ENCODE results near the gene OR12D2. TPM values are rescaled to one million over a fixed set of nuclear protein-coding genes. Genes with fewer than 3 reads are reported as not detected.
"Not testable (repeated sequence)": the region's sequence is repeated elsewhere in the genome, so short reads cannot be mapped to it uniquely, and the experiment has no call there.

OR12D2 gene
- total RNA-seq, 3 donors from 2014 or later: not detected

DNA sequence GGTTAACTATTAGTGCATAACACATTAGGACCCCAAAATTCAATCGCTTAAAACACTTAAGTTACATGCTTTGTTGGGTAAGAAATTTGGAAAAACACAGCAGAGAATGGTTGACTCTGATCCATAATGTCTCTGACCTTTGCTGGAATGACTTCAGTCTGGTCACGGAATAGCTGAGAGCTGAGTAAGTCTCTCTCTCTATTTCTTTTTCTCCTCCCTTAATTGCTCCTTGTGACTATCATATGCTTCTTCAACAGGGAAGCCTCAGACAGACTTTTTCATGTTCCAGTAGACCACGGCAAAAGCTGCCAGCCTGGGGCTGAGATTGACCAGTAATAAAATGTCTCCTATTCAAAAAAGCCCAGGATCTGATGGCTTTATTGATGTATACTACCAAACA, 24.1 kb downstream of the OR12D2 start:
- intact Hi-C loops (cut with DNase I; ENCODE audit: low total_unique reads): no loop called here
- DNase-seq (ENCODE audit: low spot score in 2 of 2): no peak
- Histone ChIP-seq H3K4me3 (no peak overlapping the region), H3K27ac (no peak overlapping the region), H3K9me3 (peaks cover 0 to 6% of the 10 kb centered on the region in 2 donors), H3K27me3 (no peaks in the 10 kb centered on the region), H3K36me3 (no peaks in the 10 kb centered on the region), H3K4me1 (no peaks in the 10 kb centered on the region)
- TF ChIP-seq, protein P1, sequence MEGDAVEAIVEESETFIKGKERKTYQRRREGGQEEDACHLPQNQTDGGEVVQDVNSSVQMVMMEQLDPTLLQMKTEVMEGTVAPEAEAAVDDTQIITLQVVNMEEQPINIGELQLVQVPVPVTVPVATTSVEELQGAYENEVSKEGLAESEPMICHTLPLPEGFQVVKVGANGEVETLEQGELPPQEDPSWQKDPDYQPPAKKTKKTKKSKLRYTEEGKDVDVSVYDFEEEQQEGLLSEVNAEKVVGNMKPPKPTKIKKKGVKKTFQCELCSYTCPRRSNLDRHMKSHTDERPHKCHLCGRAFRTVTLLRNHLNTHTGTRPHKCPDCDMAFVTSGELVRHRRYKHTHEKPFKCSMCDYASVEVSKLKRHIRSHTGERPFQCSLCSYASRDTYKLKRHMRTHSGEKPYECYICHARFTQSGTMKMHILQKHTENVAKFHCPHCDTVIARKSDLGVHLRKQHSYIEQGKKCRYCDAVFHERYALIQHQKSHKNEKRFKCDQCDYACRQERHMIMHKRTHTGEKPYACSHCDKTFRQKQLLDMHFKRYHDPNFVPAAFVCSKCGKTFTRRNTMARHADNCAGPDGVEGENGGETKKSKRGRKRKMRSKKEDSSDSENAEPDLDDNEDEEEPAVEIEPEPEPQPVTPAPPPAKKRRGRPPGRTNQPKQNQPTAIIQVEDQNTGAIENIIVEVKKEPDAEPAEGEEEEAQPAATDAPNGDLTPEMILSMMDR (IDR thresholded peaks at IDR 0.05): no peak
- TF ChIP-seq POLR2A (IDR thresholded peaks at IDR 0.05) (no peak), POLR2AphosphoS5 (IDR thresholded peaks at IDR 0.05) (no peak)

- Histone ChIP-seq H3K4me1 (no peaks in the 10 kb centered on the region), H3K27me3 (no peaks in the 10 kb centered on the region), H3K4me3 (no peak overlapping the region), H3K9me3 (peaks cover 0 to 6% of the 10 kb centered on the region in 2 donors), H3K27ac (no peak overlapping the region), H3K36me3 (no peaks in the 10 kb centered on the region)
- DNase-seq (ENCODE audit: low spot score in 2 of 2): no peak
- TF ChIP-seq, protein P1 (IDR thresholded peaks at IDR 0.05): no peak
- TF ChIP-seq POLR2AphosphoS5 (IDR thresholded peaks at IDR 0.05) (no peak), POLR2A (IDR thresholded peaks at IDR 0.05) (no peak)
- intact Hi-C loops (cut with DNase I; ENCODE audit: low total_unique reads): no loop called here
Measured at GRCh38 chr6:29424168-29424567, 28.7 kb downstream of the OR12D2 start.

DNA sequence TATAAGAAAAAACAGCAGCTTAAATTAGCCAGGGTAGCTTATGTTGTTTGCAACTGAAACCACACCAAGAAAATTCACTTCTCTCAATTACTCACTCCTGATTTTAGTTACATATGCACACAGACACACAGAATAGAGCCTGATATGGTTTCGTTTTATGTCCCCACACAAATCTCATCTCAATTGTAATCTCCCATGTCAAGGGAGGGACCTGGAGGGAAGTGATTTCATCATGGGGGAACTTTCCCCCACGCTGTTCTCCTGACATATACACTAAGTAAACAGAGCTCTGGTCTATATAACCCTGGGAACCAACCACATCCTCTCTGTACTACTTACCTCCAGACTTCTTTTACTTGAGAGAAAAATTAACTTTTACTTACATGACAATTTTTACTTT, 29.1 kb downstream of the OR12D2 start:
- intact Hi-C loops (cut with DNase I; ENCODE audit: low total_unique reads): no loop called here
- Histone ChIP-seq H3K4me3 (no peak overlapping the region), H3K36me3 (no peaks in the 10 kb centered on the region), H3K9me3 (peaks cover 0 to 6% of the 10 kb centered on the region in 2 donors), H3K27ac (no peak overlapping the region), H3K4me1 (no peaks in the 10 kb centered on the region), H3K27me3 (no peaks in the 10 kb centered on the region)
- no peak for DNase-seq (ENCODE audit: low spot score in 2 of 2)
- TF ChIP-seq POLR2A (IDR thresholded peaks at IDR 0.05) (no peak), POLR2AphosphoS5 (IDR thresholded peaks at IDR 0.05) (no peak)
- TF ChIP-seq, protein P1 (IDR thresholded peaks at IDR 0.05): no peak

DNA sequence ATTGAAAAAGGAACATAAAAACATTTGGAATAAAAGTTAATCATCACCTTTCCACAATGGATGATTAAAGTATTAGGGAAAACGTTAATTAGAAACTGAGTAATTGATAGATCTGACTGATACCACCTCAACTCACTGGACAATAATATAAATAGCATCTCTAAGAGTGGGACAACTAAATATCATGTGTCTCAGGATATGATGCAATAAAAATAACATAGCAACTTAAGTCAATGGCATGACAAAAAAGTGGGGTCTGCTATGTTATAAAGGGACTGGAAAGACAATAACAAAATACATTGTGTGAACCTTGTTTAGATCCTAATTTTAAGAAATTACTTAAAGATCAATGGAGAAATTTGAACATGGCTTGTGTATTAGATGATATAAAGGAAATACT, 29.6 kb downstream of the OR12D2 start:
- no peaks in the 10 kb centered on the region for H3K27me3 ChIP-seq
- no peak overlapping the region for H3K4me3 ChIP-seq
- no peak overlapping the region for H3K27ac ChIP-seq
- intact Hi-C loops (cut with DNase I; ENCODE audit: low total_unique reads): no loop called here
- no peak for TF ChIP-seq POLR2A (IDR thresholded peaks at IDR 0.05)
- H3K4me1 ChIP-seq: no peaks in the 10 kb centered on the region
- H3K36me3 ChIP-seq: no peaks in the 10 kb centered on the region
- peaks cover 0 to 6% of the 10 kb centered on the region in 2 donors for H3K9me3 ChIP-seq
- DNase-seq (ENCODE audit: low spot score in 2 of 2): no peak

GRCh38 chr6:29426654-29427053, 31.2 kb downstream of the OR12D2 start:
- Histone ChIP-seq H3K4me3 (no peak overlapping the region), H3K27me3 (no peaks in the 10 kb centered on the region), H3K36me3 (no peaks in the 10 kb centered on the region), H3K9me3 (no peaks in the 10 kb centered on the region), H3K27ac (no peak overlapping the region), H3K4me1 (no peaks in the 10 kb centered on the region)
- intact Hi-C loops (cut with DNase I; ENCODE audit: low total_unique reads): no loop called here
- no peak for DNase-seq (ENCODE audit: low spot score in 2 of 2)
- TF ChIP-seq, protein P1 (IDR thresholded peaks at IDR 0.05): no peak
- TF ChIP-seq POLR2AphosphoS5 (IDR thresholded peaks at IDR 0.05) (no peak), POLR2A (IDR thresholded peaks at IDR 0.05) (no peak)

- H3K27me3 ChIP-seq; H3K36me3 ChIP-seq; H3K4me3 ChIP-seq; H3K27ac ChIP-seq; DNase-seq (ENCODE audit: low spot score in 2 of 2); H3K4me1 ChIP-seq; H3K9me3 ChIP-seq; intact Hi-C loops (cut with DNase I; ENCODE audit: low total_unique reads): not testable (repeated sequence)
Measured at GRCh38 chr6:29436730-29437129, 41.3 kb downstream of the OR12D2 start.

Data from breast epithelium (tissue), 4 donors.